Caco-2 (cell line): ENCODE measurements around the gene GUCA2A. TPM values are rescaled to one million over a fixed set of nuclear protein-coding genes. Genes with fewer than 3 reads are reported as not detected.

Source experiments
- BruUV-seq: library from RNA; stranded (reverse); fragments of 400-500 nt; replicated peaks from 2 replicates; lab custom pipeline; 2021; lab: Mats Ljungman, UMichigan
- CTCF ChIA-PET: fragments of 300-600 bp; sonication (Branson Sonifier 250); formaldehyde crosslinking; loops from one replicate; lab custom pipeline; 2022; ENCODE audit warnings: antibody characterized with exemption; lab: Charles Lee
- POLR2A ChIA-PET: fragments of 300-600 bp; sonication (Branson Sonifier 250); formaldehyde crosslinking; loops from one replicate; lab custom pipeline; 2022; ENCODE audit warnings: antibody characterized with exemption; lab: Charles Lee
- DNase-seq, 2 experiments: peaks; one replicate each; pipeline versions ENCODE4 v3.0.0 to v3.0.0-alpha.2; 2020 to 2022
- H3K27me3 ChIP-seq: replicated peaks from 2 replicates; pipeline ENCODE4 v1.6.0; 2011; ENCODE audit warnings: low read length; ENCODE audit not compliant: control insufficient read depth, insufficient read depth
- H3K36me3 ChIP-seq: 2 replicates; pipeline ENCODE4 v1.5.1; 2011; ENCODE audit warnings: low read length; ENCODE audit not compliant: control insufficient read depth, insufficient read depth
- H3K4me1 ChIP-seq: fragments of 250-450 bp; sonication (Bioruptor Pico); 2 replicates; pipeline ENCODE4 v1.5.1; 2020; ENCODE audit warnings: mild to moderate bottlenecking
- H3K4me3 ChIP-seq: 2 replicates; pipeline ENCODE4 v1.5.1; 2011; ENCODE audit warnings: low read depth, mild to moderate bottlenecking, control low read depth, low read length
- H3K9me3 ChIP-seq: fragments of 250-450 bp; sonication (Bioruptor Pico); 2 replicates; pipeline ENCODE4 v1.5.1; 2020; ENCODE audit warnings: mild to moderate bottlenecking, moderate library complexity
- H3K27ac Mint-ChIP-seq: one replicate; pipeline ENCODE4 v1.8.0; 2022; ENCODE audit warnings: mixed read lengths; ENCODE audit not compliant: unreplicated experiment
- H3K27me3 Mint-ChIP-seq: one replicate; pipeline ENCODE4 v1.8.0; 2022; ENCODE audit warnings: mixed read lengths; ENCODE audit not compliant: insufficient read depth, unreplicated experiment
- H3K36me3 Mint-ChIP-seq: one replicate; pipeline ENCODE4 v1.8.0; 2022; ENCODE audit warnings: mild to moderate bottlenecking, mixed read lengths; ENCODE audit not compliant: insufficient read depth, unreplicated experiment
- H3K4me1 Mint-ChIP-seq: one replicate; pipeline ENCODE4 v1.8.0; 2022; ENCODE audit warnings: low read depth, mixed read lengths; ENCODE audit not compliant: unreplicated experiment
- H3K4me3 Mint-ChIP-seq: one replicate; pipeline ENCODE4 v1.8.0; 2022; ENCODE audit warnings: mild to moderate bottlenecking, moderate library complexity, mixed read lengths; ENCODE audit not compliant: unreplicated experiment
- H3K9me3 Mint-ChIP-seq: one replicate; pipeline ENCODE4 v1.8.0; 2022; ENCODE audit warnings: mixed read lengths; ENCODE audit not compliant: unreplicated experiment
- CTCF ChIP-seq, 2 experiments: fragments of 200-600 bp in 1 of 2; IDR thresholded peaks; 1 replicate in 1 of 2; 2 replicates in 1 of 2; pipeline versions ENCODE4 v1.5.1 to v1.8.0; 2011 to 2022; ENCODE audit warnings: antibody characterized with exemption in 1 of 2, control low read depth in 1 of 2, inconsistent platforms in 1 of 2, low read depth in 1 of 2, low read length in 1 of 2, mild to moderate bottlenecking in 1 of 2, moderate library complexity in 1 of 2; ENCODE audit not compliant: insufficient read depth in 1 of 2, severe bottlenecking in 1 of 2, unreplicated experiment in 1 of 2
- intact Hi-C: fragments of 100-400 bp; cut with micrococcal nuclease; formaldehyde crosslinking; loops from one replicate; pipeline ENCODE4 v1.10.0; 2022; ENCODE audit not compliant: unreplicated experiment
- total RNA-seq: library from RNA; stranded (reverse); gene quantifications from 2 replicates; pipeline ENCODE4 v1.2.3, GENCODE V29; 2022

Gene GUCA2A
- total RNA-seq, 1 experiment from 2014 or later: 28.8 TPM

DNA sequence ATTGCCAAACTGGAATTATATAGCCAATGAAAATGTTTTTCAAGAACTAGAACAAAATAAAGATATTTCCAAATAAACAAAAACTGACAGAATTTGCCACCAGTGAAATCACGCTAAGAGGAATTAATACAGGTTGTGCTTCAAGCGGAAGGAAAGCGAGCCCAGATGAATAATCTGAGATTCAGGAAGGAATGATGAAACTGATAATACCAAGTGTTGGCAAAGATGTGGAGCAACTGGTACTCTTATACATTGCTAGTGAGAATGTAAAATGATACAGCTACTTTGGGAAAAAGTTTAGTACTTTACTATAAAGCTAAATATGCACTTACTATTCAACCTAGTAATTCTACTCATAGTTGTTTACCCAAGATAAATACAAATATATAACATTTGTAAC, 42.1 kb downstream of the GUCA2A start:
- Mint-ChIP-seq H3K36me3 (no peaks in the 10 kb centered on the region), H3K9me3 (peaks cover 10% of the 10 kb centered on the region), H3K27me3 (peaks cover 4% of the 10 kb centered on the region), H3K4me1 (no peaks in the 10 kb centered on the region), H3K27ac (no peak overlapping the region), H3K4me3 (no peak overlapping the region)
- Histone ChIP-seq H3K4me1 (no peaks in the 10 kb centered on the region), H3K4me3 (no peak overlapping the region), H3K27me3 (no peaks in the 10 kb centered on the region), H3K9me3 (no peaks in the 10 kb centered on the region), H3K36me3 (no peaks in the 10 kb centered on the region)
- BruUV-seq: no TSS peak
- POLR2A ChIA-PET: no interaction called here
- no peak for DNase-seq
- intact Hi-C loops: no loop called here
- TF ChIP-seq CTCF (IDR thresholded peaks at IDR 0.05; ENCODE audit: insufficient read depth in 1 of 2, low read depth in 1 of 2, low read length in 1 of 2, severe bottlenecking in 1 of 2, unreplicated experiment in 1 of 2): no peak
- CTCF ChIA-PET: no interaction called here

- no peaks in the 10 kb centered on the region for H3K4me1 ChIP-seq
- H3K36me3 Mint-ChIP-seq: no peaks in the 10 kb centered on the region
- intact Hi-C loops: no loop called here
- H3K9me3 ChIP-seq: no peaks in the 10 kb centered on the region
- no TSS peak for BruUV-seq
- H3K4me3 Mint-ChIP-seq: no peak overlapping the region
- no peak overlapping the region for H3K4me3 ChIP-seq
- DNase-seq: no peak
- TF ChIP-seq CTCF (IDR thresholded peaks at IDR 0.05; ENCODE audit: insufficient read depth in 1 of 2, low read depth in 1 of 2, low read length in 1 of 2, severe bottlenecking in 1 of 2, unreplicated experiment in 1 of 2): no peak
- no peak overlapping the region for H3K27ac Mint-ChIP-seq
- no peaks in the 10 kb centered on the region for H3K4me1 Mint-ChIP-seq
- no peaks in the 10 kb centered on the region for H3K27me3 ChIP-seq
- CTCF ChIA-PET: no interaction called here
- peaks cover 10% of the 10 kb centered on the region for H3K27me3 Mint-ChIP-seq
- no peaks in the 10 kb centered on the region for H3K36me3 ChIP-seq
- POLR2A ChIA-PET: no interaction called here
- peaks cover 10% of the 10 kb centered on the region for H3K9me3 Mint-ChIP-seq
Observed at GRCh38 chr1:42118125-42118524, 46.4 kb downstream of the GUCA2A start.

DNA sequence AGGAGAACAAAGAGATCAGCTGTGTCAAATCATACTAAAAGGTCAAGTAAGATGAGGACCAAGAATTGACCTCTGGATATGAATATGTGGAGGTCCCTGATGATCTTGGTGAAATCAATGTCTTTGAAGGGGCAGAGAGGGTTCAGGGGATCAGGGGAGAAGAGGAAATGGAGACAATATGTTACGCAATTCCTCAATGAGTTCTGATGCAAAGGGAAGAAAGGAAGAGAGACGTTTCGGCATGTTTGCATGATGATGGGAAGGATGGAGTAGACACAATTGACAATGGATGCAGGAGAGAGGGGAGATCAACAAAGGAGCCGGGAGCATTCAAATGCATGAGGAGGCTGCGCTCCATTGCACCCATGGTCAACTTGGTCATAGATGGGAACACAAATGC, 47.3 kb downstream of the GUCA2A start:
- CTCF ChIA-PET: no interaction called here
- peaks cover 10% of the 10 kb centered on the region for H3K9me3 Mint-ChIP-seq
- no peak overlapping the region for H3K27ac Mint-ChIP-seq
- intact Hi-C loops: no loop called here
- no peak for DNase-seq
- BruUV-seq: no TSS peak
- POLR2A ChIA-PET: no interaction called here
- Histone ChIP-seq H3K4me1 (no peaks in the 10 kb centered on the region), H3K36me3 (no peaks in the 10 kb centered on the region), H3K9me3 (no peaks in the 10 kb centered on the region), H3K4me3 (no peak overlapping the region), H3K27me3 (no peaks in the 10 kb centered on the region)
- no peak for TF ChIP-seq CTCF (IDR thresholded peaks at IDR 0.05; ENCODE audit: insufficient read depth in 1 of 2, low read depth in 1 of 2, low read length in 1 of 2, severe bottlenecking in 1 of 2, unreplicated experiment in 1 of 2)
- peaks cover 13% of the 10 kb centered on the region for H3K27me3 Mint-ChIP-seq
- H3K36me3 Mint-ChIP-seq: no peaks in the 10 kb centered on the region
- H3K4me3 Mint-ChIP-seq: no peak overlapping the region
- no peaks in the 10 kb centered on the region for H3K4me1 Mint-ChIP-seq
